ENCODE data around the gene TMEM52.

GRCh38 chr1:1963570-1963969 is 44.5 kb upstream of the TMEM52 start:
- TF ChIP-seq CTCF (IDR thresholded peaks at IDR 0.05; ENCODE audit: borderline replicate concordance, extremely low read depth, low read length, poor library complexity, severe bottlenecking), result no peak
- no peak for TF ChIP-seq EZH2 (IDR thresholded peaks at IDR 0.05; ENCODE audit: borderline replicate concordance, low read depth, low read length, severe bottlenecking)

All from DND-41 (cell line).